ENCODE data around the gene SHISAL1.

The SHISAL1 gene

DNA sequence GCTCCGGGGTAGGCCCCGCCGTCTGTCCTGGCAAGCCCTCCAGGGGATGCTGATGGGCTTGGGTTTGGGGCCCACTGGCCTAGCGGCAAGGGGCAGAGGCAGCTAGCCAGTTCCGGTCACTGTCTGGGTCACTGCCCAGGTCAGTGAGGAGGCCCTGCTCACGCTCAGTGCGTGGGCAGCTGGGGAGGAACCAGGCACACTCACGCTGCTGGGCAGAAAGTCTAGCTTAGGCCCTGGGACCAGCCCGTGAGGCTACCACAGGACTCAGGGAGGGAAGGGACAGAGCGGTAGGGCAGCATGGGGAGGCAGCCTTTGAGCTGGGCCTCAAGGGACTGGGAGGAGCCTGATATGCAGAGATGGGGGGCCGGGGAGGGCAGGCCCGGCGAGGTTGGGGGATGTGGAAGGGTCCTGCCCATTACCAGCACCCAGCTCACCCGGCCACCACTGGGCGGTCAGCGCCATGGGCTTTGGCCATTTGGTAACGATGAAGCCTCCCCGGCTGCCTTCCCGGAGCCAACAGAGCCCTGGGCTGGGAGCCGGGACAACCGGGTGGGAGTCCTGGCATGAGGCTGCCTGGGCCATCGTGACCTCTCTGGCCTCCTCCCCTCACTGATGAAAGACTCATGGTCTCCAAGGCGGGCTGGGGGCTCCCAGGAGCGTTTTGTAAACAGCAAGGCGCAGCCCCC is 14.2 kb downstream of the SHISAL1 start:
- DNase-seq, result no peak

DNA sequence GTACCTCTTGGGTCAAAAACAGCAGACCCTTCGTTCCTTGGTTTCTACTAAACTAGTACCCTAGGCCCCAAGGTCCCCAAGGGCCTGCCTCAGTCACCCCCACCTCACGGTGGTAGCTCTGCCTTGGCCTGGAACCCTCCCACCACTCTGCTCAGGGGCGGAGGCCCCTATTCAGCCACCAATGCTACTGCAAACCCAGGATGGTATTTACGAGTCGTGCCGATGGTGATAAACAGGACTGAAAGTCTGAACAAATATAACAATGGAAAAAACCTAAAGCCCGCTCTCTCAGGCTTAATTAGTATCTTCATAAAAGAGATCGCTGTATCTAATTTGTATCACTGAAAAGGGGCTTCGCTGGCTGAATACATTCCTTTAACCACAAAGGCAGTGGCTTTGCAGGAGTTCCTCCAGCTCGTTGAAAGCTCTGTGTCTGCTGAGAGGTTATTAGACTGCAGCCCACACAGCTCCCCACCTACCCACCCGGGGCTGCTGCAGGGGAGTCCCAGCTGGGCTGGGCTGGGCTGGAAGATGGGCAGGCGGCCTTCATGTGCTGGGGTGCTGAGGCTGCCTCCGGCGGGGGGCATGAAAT is 15.2 kb downstream of the SHISAL1 start:
- DNase-seq, result no peak

DNA sequence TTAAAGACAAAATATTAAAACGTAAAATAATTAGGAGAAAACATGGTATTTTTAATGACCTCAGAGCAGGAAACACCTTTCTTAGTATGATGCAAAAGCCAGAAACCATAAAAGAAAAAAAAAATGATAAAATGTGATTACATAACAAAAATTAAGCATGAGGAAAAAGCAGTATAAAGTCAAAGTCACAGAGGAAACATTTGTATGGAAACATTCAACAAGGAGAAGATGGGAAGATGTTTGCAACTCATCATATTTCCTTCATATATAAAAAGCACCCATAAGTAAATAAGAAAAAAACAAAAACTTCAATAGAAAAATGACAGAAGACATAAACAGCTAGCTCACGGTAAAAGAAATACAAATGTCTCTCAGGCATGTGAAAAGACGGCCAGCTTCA is 17.3 kb downstream of the SHISAL1 start:
- DNase-seq, result no peak

DNA sequence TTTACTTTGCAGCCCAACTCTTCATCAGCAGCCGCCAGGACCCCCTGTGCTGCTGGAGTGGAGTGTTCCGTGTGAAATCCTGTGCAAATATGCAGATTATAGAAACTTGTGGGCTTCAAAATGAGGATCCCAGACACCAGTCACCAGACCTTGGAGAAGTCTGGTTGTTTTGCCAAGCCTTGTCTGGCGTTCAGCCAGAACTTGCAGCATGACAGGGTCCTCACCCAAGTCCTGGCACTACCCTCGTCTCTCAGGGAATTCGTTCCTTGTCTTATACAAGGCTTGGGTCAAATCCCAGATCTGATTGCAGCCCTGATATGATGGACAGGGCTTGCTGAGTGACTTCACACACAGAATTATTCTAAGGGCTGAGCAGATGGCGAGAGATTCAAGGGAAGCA is 18.9 kb downstream of the SHISAL1 start:
- no peak for DNase-seq

DNA sequence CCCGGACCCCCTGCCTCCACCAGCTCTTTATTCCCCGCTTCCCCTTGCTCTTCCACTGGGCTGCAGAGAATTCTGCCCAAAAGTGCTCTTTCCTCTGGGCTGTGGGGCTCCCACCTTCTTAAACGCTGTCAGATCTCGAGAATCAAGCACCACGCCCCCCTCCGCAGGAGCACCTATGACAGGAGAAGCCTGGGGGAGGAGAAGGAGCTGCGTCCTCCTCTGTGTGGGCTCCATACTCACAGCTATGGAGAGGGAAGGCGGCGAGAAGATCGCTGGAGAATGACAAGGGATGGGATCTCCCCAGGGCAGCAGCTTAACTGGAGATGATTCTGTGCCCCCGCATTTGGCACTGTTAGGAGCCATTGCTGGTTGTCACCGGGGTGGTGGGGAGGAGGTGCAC is 19.7 kb downstream of the SHISAL1 start:
- DNase-seq, result no peak

DNA sequence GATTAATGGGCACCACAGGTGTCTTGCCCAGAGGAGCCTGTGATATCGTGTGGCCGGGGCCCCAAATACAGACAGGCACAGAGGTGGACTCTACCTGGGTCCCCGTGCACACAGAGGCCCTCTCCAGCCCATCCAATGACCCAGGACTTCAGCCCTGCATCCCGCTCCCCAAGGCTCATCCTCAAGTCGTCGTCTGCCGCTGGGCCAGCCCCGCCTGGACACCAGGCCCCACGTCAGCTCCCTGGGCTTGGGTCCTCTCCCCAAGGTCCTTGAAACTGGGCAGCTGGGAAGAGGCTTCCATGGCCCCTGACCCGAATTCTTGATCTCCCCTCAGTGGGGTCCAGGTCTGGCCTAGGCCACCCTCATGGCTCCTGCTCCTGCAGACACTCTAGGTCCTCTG is 20.2 kb downstream of the SHISAL1 start:
- no peak for DNase-seq

DNA sequence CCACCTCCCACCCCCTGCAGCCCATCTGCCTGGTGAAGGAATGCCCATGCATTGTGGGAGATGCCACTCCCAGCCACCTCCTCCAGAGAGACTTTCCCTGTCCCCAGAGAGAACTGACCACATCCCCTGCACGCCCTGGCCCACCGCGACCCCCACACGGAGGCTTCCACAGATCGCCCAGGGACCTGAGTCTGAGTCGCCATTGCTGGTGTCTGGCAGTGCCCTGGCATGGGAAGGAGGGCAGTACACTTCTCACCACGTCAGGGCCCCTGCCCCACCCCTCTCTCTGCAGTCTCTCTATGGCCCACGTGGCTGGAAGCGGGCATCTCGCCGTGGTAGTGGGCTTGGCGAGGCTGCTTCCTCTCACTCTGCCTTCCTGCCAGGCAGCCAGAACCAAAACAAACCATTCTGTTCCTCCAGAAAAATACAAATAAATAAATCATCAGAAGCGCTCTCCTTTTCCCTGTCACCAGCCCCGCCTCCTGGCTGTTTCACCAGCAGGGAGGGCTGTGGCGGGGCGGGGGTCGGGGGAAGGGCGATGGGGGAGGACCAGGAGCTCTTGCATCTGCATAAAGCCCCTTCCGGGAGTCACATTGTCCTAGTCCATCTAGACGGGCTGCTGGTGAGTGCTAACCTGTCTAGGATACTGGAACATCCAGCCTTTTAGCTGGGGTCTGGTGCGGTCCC is 20.9 kb downstream of the SHISAL1 start:
- no peak for DNase-seq

DNA sequence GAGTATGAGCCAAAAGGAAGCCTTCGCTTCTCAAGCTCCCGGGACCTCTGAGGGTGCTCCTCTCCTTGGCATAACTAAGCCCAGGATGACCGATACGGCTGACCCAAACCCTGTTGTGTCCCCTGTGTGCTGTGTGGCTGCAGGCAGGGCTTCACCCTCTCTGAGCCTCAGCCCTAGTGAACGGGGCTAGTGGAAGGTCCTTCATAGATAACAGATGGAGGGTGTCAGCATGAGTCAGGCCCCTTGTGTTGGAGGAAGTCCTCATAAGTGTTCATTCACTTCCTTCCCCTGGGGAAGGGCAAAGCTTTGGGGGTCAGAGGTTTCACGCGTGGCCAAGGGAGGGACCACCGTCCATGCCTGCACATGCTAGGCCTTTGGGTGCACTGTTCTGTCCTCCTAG is 21.5 kb downstream of the SHISAL1 start:
- no peak for DNase-seq

DNA sequence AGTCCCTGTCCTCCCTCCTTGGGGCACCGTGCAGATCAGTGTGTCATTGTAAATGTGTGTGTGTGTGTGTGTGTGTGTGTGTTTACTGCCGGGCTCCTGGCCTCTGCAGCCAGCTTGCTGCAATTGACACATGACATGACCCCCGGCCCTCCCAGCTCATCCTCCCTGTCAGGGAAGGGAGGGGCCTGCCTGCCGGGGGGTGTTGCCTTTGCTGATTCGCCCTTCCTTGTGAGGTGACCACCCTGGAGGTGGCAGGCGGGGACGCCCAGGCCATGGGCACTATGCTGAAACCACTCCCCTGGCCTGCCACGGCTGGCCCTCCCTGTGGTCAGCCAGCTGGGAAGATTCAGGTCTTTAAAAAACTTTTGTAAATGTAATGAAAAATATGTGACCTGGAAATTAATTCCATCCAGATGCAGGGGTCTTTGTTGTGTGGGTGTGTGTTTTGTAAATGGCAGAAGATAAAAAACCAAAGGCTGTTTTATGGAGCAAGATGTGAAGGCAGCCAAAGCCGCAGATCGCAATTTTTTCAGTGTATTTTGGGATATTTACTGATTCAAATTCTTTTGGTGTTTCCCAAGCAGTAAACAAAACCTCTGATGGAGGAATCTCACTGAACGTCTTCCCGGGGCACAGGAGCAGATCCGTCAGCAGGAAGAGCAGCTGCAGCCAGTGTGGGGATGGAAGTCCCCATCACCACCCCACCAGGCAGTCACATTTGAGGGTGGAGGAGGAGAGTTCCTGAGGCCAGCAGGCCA is 23.2 kb downstream of the SHISAL1 start:
- no peak for DNase-seq

DNA sequence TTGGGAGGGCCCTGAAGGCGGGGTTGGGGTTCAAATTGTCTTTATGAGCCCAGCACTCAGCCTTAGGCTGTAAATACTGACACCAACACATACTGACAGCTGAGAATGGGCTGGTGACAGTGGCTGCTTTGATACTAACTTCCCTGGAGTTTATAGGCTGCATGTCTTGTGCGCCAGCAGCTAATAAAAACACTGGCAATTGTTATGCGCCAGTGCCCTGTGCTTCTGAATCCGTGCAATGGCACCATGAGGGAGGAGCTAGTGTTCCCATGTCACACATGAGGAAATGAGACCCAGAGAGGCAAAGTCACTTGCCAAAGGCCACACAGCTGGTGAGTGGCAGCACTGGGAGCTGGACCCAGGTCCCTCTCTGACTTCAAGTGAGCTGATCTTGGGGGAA is 23.8 kb downstream of the SHISAL1 start:
- DNase-seq, result no peak

DNA sequence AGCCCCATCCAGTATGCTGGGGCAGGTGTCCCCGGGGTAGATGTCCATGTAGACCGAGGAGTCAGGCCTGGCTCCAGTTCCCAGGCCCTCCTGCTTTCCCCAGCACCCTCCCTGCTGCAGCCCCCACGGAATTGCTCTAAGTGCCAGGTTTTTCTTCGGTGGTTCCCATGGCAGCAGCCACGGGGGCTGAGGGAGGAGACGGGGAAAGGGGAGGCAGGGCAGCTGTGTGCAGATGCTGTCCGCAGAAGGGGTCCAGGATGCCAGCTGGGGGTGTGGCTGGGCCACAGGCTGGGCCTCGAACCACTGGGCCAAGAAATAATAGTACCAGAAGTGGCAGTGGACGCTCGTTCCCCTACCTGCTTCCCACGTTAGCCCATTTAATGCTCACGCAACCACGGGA is 25.0 kb downstream of the SHISAL1 start:
- no peak for DNase-seq

DNA sequence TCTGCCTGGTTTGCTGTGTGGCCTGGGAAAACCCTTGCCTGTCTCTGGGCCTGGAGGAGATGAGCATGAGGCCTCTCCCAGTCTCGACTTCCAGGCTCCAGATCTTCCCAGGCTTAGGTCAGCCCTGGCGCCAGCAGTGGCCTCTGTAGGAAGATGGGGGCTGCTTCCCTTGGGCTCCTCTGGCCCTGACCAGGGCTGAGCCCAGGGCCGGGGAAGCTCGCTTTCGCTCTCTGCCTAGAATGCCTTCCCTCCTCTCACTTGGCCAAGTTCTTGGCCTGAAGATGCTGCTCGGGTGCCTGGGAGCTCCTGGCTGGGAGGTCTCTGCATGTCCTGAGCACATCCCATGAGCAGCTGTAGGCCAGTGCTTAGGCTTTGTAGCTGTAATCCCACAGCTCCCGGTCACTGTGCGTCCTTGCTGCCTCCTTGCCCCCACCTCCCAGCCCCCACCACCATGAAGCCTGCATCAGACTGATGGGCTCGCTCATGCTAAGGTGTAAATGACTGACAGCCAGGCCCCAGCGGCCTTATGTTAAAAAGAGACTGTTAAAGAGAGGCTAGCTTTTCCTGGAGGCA is 25.5 kb downstream of the SHISAL1 start:
- no peak for DNase-seq

DNA sequence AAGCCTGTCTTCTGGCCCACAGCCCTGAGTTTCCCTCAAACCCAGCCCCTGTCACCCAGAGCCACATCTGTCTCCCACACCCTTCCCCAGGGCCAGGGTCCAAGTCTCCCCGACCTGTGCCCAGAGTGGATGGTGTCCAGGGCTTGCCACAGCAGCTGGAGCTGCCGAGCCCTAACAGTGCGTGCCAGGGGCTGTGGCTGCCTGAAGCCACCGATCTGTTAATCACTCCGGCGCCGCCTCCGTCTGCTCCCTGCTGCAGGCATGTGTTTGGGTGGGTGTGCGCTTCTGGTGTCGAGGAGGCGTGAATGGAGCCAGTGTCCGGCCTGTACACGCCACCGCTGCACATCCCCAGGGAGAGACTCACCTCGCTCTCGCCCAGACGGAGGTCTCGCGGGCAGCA is 26.1 kb downstream of the SHISAL1 start:
- no peak for DNase-seq

DNA sequence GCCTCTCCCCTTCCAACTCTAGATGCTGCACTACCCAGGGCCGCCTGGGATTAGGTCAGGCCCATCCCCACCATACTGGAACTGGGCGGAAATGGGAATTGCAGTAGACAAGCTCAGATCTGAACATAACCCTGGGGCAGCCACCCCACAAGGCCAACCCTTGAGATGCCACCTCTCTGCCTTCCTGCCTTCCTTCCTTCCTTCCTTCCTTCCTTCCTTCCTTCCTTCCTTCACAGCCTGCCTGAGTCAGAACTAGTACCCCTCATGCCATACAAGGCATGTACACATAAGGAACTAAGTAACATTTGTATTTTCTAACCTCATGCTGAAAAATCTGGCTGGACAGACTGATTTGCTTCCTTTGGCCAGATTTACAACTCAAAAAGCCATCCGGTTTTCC is 28.0 kb downstream of the SHISAL1 start:
- DNase-seq, result no peak

DNA sequence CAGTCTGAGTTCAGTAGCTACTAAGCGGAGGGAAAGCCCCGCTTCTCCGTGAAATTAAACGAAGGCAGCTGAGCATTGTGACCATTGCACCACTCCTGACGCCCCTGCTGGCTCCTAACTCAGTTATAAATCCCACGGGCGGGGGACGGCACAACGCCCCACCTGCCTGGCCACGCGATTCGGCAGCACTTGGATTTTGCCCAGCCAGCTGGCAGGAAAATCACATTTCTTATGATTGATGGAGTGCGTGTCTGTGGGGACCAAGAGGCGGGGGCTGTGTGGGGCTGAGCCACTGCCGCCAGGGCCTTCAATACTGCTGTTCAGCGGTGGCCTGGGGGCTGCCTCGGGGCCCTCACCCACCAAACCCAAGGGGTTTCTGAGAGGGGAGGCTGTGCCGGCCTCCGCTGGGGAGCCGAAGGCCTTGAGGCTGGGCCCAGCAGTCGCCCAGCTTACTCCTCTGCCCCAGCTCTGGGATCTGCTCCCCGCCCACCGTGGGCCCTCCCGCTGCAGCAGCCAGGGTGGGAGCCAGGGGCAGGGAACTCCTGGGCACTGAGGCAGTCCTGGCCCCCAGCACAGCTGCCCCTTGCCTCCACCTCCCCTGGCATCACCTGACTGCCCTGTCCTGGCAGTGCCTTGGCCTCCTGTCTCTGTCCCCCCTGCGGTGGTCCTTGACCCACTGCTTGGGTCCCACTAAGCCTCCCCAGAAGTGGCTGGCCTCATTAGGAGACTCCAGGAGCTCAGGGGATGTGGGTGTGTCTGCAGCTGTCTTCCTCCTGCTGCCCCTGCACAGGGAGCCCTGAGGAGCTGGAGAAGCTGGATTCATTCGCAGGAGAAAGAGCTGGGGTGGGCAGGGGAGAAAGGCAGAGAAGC is 30.7 kb downstream of the SHISAL1 start:
- no peak for DNase-seq

DNA sequence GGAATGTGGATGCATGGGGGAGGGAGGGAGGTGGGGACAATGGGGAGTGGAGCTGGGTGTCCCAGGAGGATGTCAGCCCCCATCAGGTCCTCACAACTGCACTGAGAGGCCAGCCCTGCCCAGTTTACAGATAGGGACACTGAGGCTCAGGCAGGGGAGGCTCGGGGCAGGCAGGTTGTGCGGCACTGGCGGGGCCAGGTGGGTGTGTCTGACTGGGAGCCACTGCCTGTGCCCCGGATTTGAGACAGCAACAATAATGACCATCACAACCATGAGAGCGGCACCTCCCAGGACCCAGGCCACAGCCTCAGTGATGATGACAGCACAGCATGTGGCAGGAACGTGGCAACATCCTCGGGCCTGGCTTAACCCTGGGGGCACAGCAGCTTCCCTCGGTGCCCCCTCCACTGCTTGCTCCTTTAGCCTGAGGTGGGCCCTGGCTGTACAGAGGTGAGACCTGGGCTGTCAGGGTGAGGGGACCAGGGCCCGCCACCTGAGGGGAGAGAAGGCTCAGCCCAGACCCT is 32.0 kb downstream of the SHISAL1 start:
- no peak for DNase-seq

DNA sequence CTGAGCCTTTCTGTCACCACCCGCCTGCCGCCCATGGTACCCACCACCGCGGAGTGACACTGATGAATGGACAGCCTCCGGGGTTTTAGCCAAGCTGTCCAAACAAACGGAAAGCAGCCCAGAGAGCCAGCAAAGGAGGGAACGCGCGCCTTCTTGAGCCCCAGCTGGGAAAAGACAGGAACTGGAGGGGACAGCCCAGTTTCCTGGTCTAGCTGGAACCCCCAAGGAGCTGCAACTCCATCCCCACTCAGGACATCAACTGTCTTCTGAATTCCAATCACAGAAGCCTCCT is 33.7 kb downstream of the SHISAL1 start:
- no peak for DNase-seq

DNA sequence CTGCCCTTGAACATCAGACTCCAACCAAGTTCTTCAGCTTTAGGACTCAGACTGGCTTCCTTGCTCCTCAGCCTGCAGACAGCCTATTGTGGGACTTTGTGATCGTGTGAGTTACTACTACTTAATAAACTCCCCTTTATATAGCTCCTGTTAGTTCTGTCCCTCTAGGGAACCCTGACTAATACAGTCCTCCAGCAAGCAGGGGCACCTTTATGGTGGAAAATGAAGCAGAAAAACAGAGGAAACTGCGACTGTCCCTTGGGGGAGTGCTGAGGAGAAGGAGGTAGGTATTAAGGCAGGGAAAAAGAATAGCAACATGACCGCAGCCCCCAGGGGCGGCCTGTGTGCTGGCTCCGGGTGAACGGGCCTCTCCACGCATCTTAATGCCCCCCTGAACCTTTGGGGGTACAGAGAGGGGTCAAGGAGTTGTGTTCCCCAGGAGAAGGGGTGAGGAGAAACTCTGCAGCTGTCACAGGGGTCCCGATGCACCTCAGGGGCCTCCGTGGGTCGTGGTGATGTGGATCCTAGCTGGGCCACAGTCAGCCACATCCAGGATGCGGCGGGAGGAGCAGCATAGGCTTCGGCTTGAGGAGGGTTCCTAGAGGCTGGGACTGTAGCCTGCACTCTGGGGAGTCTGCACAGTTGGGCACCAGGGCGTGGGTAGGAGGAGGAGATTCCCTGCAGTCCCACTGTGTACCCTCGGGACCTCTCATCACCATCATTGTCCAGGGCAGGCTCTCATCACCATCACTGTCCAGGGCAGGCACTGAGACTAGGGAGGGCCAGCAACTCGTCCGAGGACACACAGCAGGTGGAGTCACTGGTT is 34.3 kb downstream of the SHISAL1 start:
- DNase-seq, result no peak

DNA sequence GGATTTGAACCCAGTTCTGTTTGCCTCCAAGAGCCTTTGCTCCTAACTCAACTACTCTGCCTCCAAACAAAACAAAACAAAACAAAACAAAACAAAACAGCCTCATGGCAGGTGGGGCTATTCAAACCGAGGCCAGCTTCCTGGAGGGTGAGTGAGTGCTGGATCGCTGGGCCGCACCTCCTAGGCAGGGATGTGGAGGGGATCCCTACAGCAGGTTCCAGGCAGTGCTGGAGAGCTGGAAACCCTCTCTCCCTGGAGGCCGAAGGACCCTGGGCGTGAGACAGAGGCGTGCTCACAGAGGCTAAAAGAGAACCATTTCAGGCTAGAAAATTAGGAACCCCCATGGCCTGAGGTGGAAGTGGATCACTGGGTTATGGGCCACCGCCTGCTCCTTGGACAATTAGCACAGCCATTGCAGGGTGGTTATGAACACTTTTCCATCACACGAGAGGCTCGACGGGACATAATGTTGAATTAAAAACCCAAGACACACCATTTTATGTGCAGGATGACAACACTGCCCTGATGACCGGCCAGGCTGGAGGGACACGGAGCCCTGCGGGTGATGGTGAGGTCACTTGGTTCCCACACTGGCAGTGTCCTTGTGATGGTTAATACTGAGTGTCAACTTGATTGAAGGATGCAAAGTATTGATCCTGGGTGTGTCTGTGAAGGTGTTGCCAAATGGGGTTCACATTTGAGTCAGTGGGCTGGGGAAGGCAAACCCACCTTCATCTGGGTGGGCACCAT is 35.2 kb downstream of the SHISAL1 start:
- DNase-seq, result no peak

DNA sequence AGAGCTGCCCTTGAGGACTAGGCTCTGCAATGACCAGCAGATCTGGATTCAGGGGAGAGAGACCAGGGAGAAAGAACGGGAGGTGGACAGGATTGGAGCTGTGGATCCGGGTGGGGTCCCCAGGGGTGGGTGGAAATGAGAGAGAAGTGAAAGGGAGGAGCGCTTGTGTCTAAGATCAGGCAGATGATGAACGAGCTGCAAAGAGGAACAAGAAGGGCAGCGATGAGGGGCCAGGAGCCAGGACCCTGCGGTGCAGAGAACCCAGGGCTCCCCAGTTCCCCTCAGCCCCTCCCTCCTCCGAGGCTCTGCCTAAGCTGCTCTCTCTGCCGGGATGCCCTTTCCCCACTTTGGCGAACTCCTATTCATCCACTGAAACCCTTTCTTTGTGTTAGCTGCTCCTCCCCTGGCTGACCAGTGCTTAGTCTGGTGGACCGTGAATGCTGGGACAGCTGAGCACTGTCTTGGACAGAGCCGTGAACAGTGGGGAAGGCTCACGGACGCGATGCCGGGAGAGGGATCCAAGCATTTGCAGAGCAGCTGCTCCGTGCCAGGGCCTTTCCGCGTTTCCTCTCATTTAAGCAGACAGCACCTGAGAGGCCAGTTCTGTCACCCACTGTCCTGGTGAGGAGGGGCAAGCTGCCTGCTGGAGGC is 35.9 kb downstream of the SHISAL1 start:
- DNase-seq, result no peak

Data from stimulated activated CD4-positive, alpha-beta T cell treated with anti-CD3 and anti-CD28 coated beads, Interleukin-1b, Interleukin-23, amount 100 ng/mL, for 48 hours (primary cell).